HG03175 (cell line): ENCODE data around the gene ACOT11.
"Not testable (repeated sequence)": the region's sequence is repeated elsewhere in the genome, so short reads cannot be mapped to it uniquely, and the experiment has no call there.

Source experiments
- ATAC-seq: cut with Tn5 transposase; IDR thresholded peaks from one replicate; pipeline ENCODE4 v1.9.1; 2021; ENCODE audit warnings: mild to moderate bottlenecking, moderate library complexity; ENCODE audit not compliant: unreplicated experiment

The ACOT11 gene

GRCh38 chr1:54536656-54537055, 11.4 kb upstream of the ACOT11 start:
- not testable (repeated sequence) for ATAC-seq

GRCh38 chr1:54537611-54538010, 10.4 kb upstream of the ACOT11 start:
- no peak for ATAC-seq

- no peak for ATAC-seq
These were observed 9.5 kb upstream of the ACOT11 start for GRCh38 chr1:54538538-54538937.

GRCh38 chr1:54540582-54541295, 7.3 kb upstream of the ACOT11 start:
- no peak for ATAC-seq

- peak; percentile 78 for ATAC-seq
These were observed 5.7 kb upstream of the ACOT11 start for GRCh38 chr1:54542120-54542961.

- ATAC-seq = no peak
These were observed 5.0 kb upstream of the ACOT11 start for GRCh38 chr1:54542962-54543539.

GRCh38 chr1:54543729-54544496, 4.1 kb upstream of the ACOT11 start:
- no peak for ATAC-seq

- ATAC-seq = no peak
These were observed 2.0 kb upstream of the ACOT11 start for GRCh38 chr1:54545916-54546635.

GRCh38 chr1:54546651-54547401, 1.2 kb upstream of the ACOT11 start:
- no peak for ATAC-seq

GRCh38 chr1:54548389-54549044, 489 bp downstream of the ACOT11 start:
- no peak for ATAC-seq

GRCh38 chr1:54549181-54549924, 1.3 kb downstream of the ACOT11 start:
- ATAC-seq = no peak

- ATAC-seq = no peak
These were observed 3.9 kb downstream of the ACOT11 start for GRCh38 chr1:54551891-54552290.

GRCh38 chr1:54553602-54554313, 5.7 kb downstream of the ACOT11 start:
- ATAC-seq = no peak

- ATAC-seq = no peak
These were observed 8.1 kb downstream of the ACOT11 start for GRCh38 chr1:54556110-54556509.

GRCh38 chr1:54557671-54558355, 9.8 kb downstream of the ACOT11 start:
- no peak for ATAC-seq

GRCh38 chr1:54558434-54559030, 10.5 kb downstream of the ACOT11 start:
- no peak for ATAC-seq

GRCh38 chr1:54559111-54559548, 11.1 kb downstream of the ACOT11 start:
- no peak for ATAC-seq
